IMR-90 (cell line): ENCODE measurements around the gene SAA4. TPM values are rescaled to one million over a fixed set of nuclear protein-coding genes. Genes with fewer than 3 reads are reported as not detected.

ENCODE experiments used
- ATAC-seq: fragments of 200-7000 bp; cut with Tn5 transposase; 2 replicates; pipeline ENCODE4 v1.9.1; 2020; ENCODE audit warnings: low read depth, mild to moderate bottlenecking, moderate library complexity
- BruUV-seq: library from RNA; stranded (reverse); fragments of 400-500 nt; replicated peaks from 2 replicates; lab custom pipeline; 2021; lab: Mats Ljungman, UMichigan
- CTCF ChIA-PET: fragments of 300-600 bp; formaldehyde crosslinking; extraction: SDS; loops from one replicate; lab custom pipeline; 2021; ENCODE audit warnings: antibody characterized with exemption; lab: Yijun Ruan, JAX
- POLR2A ChIA-PET: fragments of 300-600 bp; sonication (Branson Sonifier 250); formaldehyde crosslinking; loops from one replicate; lab custom pipeline; 2022; ENCODE audit warnings: antibody characterized with exemption; ENCODE audit not compliant: unreplicated experiment; lab: Charles Lee
- DNase-seq: peaks from one replicate; pipeline ENCODE4 v3.0.0; 2013
- H2AFZ ChIP-seq: replicated peaks from 2 replicates; pipeline ENCODE3; 2013; ENCODE audit warnings: low read length, mild to moderate bottlenecking; ENCODE audit not compliant: poor library complexity
- H2AK5ac ChIP-seq: 2 replicates; pipeline ENCODE4 v1.6.1; 2013; ENCODE audit warnings: low read depth, low read length, inconsistent platforms
- H2AK9ac ChIP-seq: replicated peaks from 2 replicates; pipeline ENCODE3; 2013; ENCODE audit warnings: mild to moderate bottlenecking, low read depth, low read length, moderate library complexity; ENCODE audit not compliant: poor library complexity
- H2BK120ac ChIP-seq: 2 replicates; pipeline ENCODE4 v1.6.1; 2013; ENCODE audit warnings: low read depth, low read length, inconsistent platforms
- H2BK15ac ChIP-seq: 3 replicates; pipeline ENCODE4 v1.6.1; 2013; ENCODE audit warnings: low read depth, low read length, inconsistent platforms
- H2BK20ac ChIP-seq: 2 replicates; pipeline ENCODE4 v1.6.1; 2013; ENCODE audit warnings: low read depth, mild to moderate bottlenecking, inconsistent platforms, low read length, moderate library complexity
- H2BK5ac ChIP-seq: 2 replicates; pipeline ENCODE4 v1.6.1; 2013; ENCODE audit warnings: mild to moderate bottlenecking, low read depth, low read length, inconsistent platforms; ENCODE audit not compliant: poor library complexity, severe bottlenecking
- H3K14ac ChIP-seq: replicated peaks from 2 replicates; pipeline ENCODE4 v1.6.1; 2013; ENCODE audit warnings: low read depth, low read length, inconsistent platforms
- H3K18ac ChIP-seq: 2 replicates; pipeline ENCODE4 v1.6.1; 2013; ENCODE audit warnings: low read depth, low read length, control low read depth
- H3K23ac ChIP-seq: 2 replicates; pipeline ENCODE4 v1.6.1; 2013; ENCODE audit warnings: low read depth, low read length, inconsistent platforms
- H3K27ac ChIP-seq: 2 replicates; pipeline ENCODE4 v1.5.1; 2013; ENCODE audit warnings: mild to moderate bottlenecking, control low read depth, low read length; ENCODE audit not compliant: insufficient read depth
- H3K27me3 ChIP-seq: 2 replicates; pipeline ENCODE4 v1.6.1; 2013; ENCODE audit warnings: low read length; ENCODE audit not compliant: control insufficient read depth, insufficient read depth
- H3K36me3 ChIP-seq: 2 replicates; pipeline ENCODE4 v1.6.1; 2013; ENCODE audit warnings: low read length, mixed read lengths; ENCODE audit not compliant: control insufficient read depth, insufficient read depth
- H3K4ac ChIP-seq: 2 replicates; pipeline ENCODE4 v1.6.1; 2013; ENCODE audit warnings: low read depth, low read length, inconsistent platforms
- H3K4me1 ChIP-seq: 2 replicates; pipeline ENCODE4 v1.6.1; 2013; ENCODE audit warnings: low read length, mixed read lengths; ENCODE audit not compliant: control insufficient read depth, insufficient read depth
- H3K4me2 ChIP-seq: 2 replicates; pipeline ENCODE4 v1.6.1; 2013; ENCODE audit warnings: low read depth, mild to moderate bottlenecking, control low read depth, low read length, moderate library complexity
- H3K4me3 ChIP-seq: 2 replicates; pipeline ENCODE4 v1.5.1; 2013; ENCODE audit warnings: low read depth, mild to moderate bottlenecking, control low read depth, low read length, moderate library complexity; ENCODE audit not compliant: insufficient read depth
- H3K56ac ChIP-seq: 2 replicates; pipeline ENCODE4 v1.6.1; 2013; ENCODE audit warnings: low read length, inconsistent platforms; ENCODE audit not compliant: insufficient read depth; ENCODE audit errors: extremely low read depth
- H3K79me1 ChIP-seq, 2 experiments: 2 replicates each; pipeline ENCODE4 v1.6.1; 2013; ENCODE audit warnings: low read length in 2 of 2, inconsistent platforms in 1 of 2, low read depth in 1 of 2
- H3K9ac ChIP-seq: 2 replicates; pipeline ENCODE4 v1.6.1; 2013; ENCODE audit warnings: low read depth, low read length, control low read depth
- H3K9me1 ChIP-seq: 2 replicates; pipeline ENCODE4 v1.6.1; 2013; ENCODE audit warnings: low read length, inconsistent platforms; ENCODE audit not compliant: insufficient read depth
- H3K9me3 ChIP-seq: 2 replicates; pipeline ENCODE4 v1.6.1; 2013; ENCODE audit warnings: low read length; ENCODE audit not compliant: control insufficient read depth, insufficient read depth
- H4K20me1 ChIP-seq: 2 replicates; pipeline ENCODE4 v1.6.1; 2013; ENCODE audit warnings: low read length, inconsistent platforms; ENCODE audit not compliant: insufficient read depth
- H4K5ac ChIP-seq: 2 replicates; pipeline ENCODE4 v1.6.1; 2013; ENCODE audit warnings: mild to moderate bottlenecking, low read depth, low read length, control low read depth
- H4K8ac ChIP-seq, 2 experiments: 2 replicates each; pipeline ENCODE4 v1.6.1; 2013; ENCODE audit warnings: low read depth in 2 of 2, low read length in 2 of 2, control low read depth in 1 of 2, inconsistent platforms in 1 of 2
- H4K91ac ChIP-seq: 2 replicates; pipeline ENCODE4 v1.6.1; 2013; ENCODE audit warnings: low read depth, low read length, inconsistent platforms; ENCODE audit not compliant: insufficient read depth
- CHD1 ChIP-seq: IDR thresholded peaks from 2 replicates; pipeline ENCODE4 v1.6.1; 2012; ENCODE audit warnings: low read depth, low read length, improper control_type of control experiment
- MAFK ChIP-seq: IDR thresholded peaks from 2 replicates; pipeline ENCODE4 v1.6.1; 2012; ENCODE audit warnings: low read depth, low read length, improper control_type of control experiment
- MAZ ChIP-seq: IDR thresholded peaks from 2 replicates; pipeline ENCODE4 v1.6.1; 2012; ENCODE audit warnings: low read depth, mild to moderate bottlenecking, low read length, improper control_type of control experiment, moderate library complexity, borderline replicate concordance
- NFE2L2 ChIP-seq: fragments of 150-350 bp; IDR thresholded peaks from 2 replicates; pipeline ENCODE4 v1.6.1; 2016; ENCODE audit warnings: low read depth, mild to moderate bottlenecking, low read length
- RFX5 ChIP-seq: IDR thresholded peaks from 2 replicates; pipeline ENCODE4 v1.8.0; 2012; ENCODE audit warnings: low read depth, mild to moderate bottlenecking, low read length, moderate library complexity
- WGBS, 2 experiments: methylation state at CpG; one replicate each; pipeline versions ENCODE4 v1.1.5 to v1.1.7; 2013; ENCODE audit warnings: missing lambda C conversion rate in 2 of 2; ENCODE audit not compliant: insufficient read length in 1 of 2; ENCODE audit errors: extremely low coverage in 2 of 2; 5-methylcytosine and 5-hydroxymethylcytosine counted together
- dilution Hi-C: fragments of 300-500 bp; cut with HindIII; formaldehyde crosslinking; loops from one replicate; pipeline ENCODE4 v1.14.3; 2018; ENCODE audit warnings: low sequenced_read_pairs; ENCODE audit not compliant: unreplicated experiment
- in situ Hi-C: fragments of 300-500 bp; cut with MboI; formaldehyde crosslinking; loops from 3 replicates; pipeline ENCODE4 v1.14.3; 2019; ENCODE audit warnings: low sequenced_read_pairs, inconsistent platforms, mixed read lengths
- intact Hi-C: fragments of 100-400 bp; cut with micrococcal nuclease; formaldehyde crosslinking; loops from 2 replicates; pipeline ENCODE4 v1.10.0; 2022
- polyA plus RNA-seq, 3 experiments: library from polyadenylated mRNA; depleted of rRNA; stranded (reverse); fragments of >200 nt; gene quantifications; 2 replicates each; pipeline ENCODE4 v1.2.3, GENCODE V29; 2012; ENCODE audit warnings: low replicate concordance in 1 of 3
- total RNA-seq: library from RNA; depleted of rRNA; stranded (reverse); fragments of >200 nt; gene quantifications from 2 replicates; pipeline ENCODE4 v1.2.3, GENCODE V29; 2012

The SAA4 gene
- total and polyA plus RNA-seq, 2 of the 4 experiments (the other 2 are of a cell fraction): not detected

- ChIA-PET CTCF (no interaction called here), POLR2A (interaction anchor here (0.6 kb wide), 1 partner anchor 328 kb away, joined by 3 read pairs; no protein-coding TSS in a partner anchor)
- Histone ChIP-seq H2AK5ac (no peak overlapping the region), H4K8ac (no peak overlapping the region), H4K20me1 (no peaks in the 10 kb centered on the region), H3K9me1 (no peaks in the 10 kb centered on the region), H4K91ac (no peak overlapping the region), H3K27ac (no peak overlapping the region), H2AFZ (no peak overlapping the region), H3K56ac (no peak overlapping the region), H3K14ac (no peak overlapping the region), H4K5ac (no peak overlapping the region), H2AK9ac (no peak overlapping the region), H3K23ac (no peak overlapping the region), H3K36me3 (no peaks in the 10 kb centered on the region), H2BK120ac (no peak overlapping the region), H3K4ac (no peak overlapping the region), H3K18ac (no peak overlapping the region), H3K27me3 (peaks cover 3% of the 10 kb centered on the region), H3K4me3 (no peak overlapping the region), H2BK20ac (no peak overlapping the region), H3K4me1 (no peaks in the 10 kb centered on the region), H2BK5ac (no peak overlapping the region), H3K79me1 (no peaks in the 10 kb centered on the region), H2BK15ac (no peak overlapping the region), H3K9ac (no peak overlapping the region), H3K4me2 (no peak overlapping the region), H3K9me3 (no peaks in the 10 kb centered on the region)
- intact Hi-C loops: no loop called here
- no peak for DNase-seq
- no TSS peak for BruUV-seq
- in situ Hi-C loops: no loop called here
- 40% methylated on average over 1 of the region's 2 CpGs; no CpG with 5 or more reads in 1 of the 2 experiments for WGBS, 2 experiments
- TF ChIP-seq NFE2L2 (no peak), RFX5 (no peak), MAFK (no peak), CHD1 (no peak), MAZ (no peak)
- dilution Hi-C loops: no loop called here
- ATAC-seq: no peak
These were observed 5.7 kb downstream of the SAA4 start for GRCh38 chr11:18230859-18231258.
